Activated gamma-delta T cell (primary cell): Measurements from ENCODE around the gene FGD2.
"Not testable (repeated sequence)": the region's sequence is repeated elsewhere in the genome, so short reads cannot be mapped to it uniquely, and the experiment has no call there.

Source experiments
- DNase-seq: peaks from one replicate; lab custom pipeline; 2025; lab: John Stamatoyannopoulos, UW

FGD2 gene

DNA sequence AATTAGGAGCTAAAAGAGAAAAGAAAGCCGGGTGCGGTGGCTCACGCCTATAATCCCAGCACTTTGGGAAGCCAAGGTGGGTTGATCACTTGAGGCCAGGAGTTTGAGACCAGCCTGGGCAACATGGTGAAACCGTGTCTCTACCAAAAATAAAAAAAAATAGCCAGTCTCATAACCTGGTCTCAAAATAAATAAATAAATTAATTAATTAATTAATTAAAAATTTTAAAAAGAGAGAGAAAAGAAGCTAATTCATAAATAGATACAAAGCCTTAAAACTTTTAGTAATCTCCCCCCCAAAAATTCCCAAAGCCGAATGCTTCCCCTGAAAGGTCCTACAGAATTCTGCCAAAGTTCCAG lies 53.5 kb downstream of the FGD2 start:
- DNase-seq: not testable (repeated sequence)

GRCh38 chr6:37059344-37060194 lies 54.1 kb downstream of the FGD2 start:
- DNase-seq: no peak

- no peak for DNase-seq
These were observed 54.7 kb downstream of the FGD2 start for GRCh38 chr6:37060195-37060559.

GRCh38 chr6:37061157-37061804 lies 55.8 kb downstream of the FGD2 start:
- no peak for DNase-seq

GRCh38 chr6:37062424-37062823 lies 57.0 kb downstream of the FGD2 start:
- no peak for DNase-seq

DNA sequence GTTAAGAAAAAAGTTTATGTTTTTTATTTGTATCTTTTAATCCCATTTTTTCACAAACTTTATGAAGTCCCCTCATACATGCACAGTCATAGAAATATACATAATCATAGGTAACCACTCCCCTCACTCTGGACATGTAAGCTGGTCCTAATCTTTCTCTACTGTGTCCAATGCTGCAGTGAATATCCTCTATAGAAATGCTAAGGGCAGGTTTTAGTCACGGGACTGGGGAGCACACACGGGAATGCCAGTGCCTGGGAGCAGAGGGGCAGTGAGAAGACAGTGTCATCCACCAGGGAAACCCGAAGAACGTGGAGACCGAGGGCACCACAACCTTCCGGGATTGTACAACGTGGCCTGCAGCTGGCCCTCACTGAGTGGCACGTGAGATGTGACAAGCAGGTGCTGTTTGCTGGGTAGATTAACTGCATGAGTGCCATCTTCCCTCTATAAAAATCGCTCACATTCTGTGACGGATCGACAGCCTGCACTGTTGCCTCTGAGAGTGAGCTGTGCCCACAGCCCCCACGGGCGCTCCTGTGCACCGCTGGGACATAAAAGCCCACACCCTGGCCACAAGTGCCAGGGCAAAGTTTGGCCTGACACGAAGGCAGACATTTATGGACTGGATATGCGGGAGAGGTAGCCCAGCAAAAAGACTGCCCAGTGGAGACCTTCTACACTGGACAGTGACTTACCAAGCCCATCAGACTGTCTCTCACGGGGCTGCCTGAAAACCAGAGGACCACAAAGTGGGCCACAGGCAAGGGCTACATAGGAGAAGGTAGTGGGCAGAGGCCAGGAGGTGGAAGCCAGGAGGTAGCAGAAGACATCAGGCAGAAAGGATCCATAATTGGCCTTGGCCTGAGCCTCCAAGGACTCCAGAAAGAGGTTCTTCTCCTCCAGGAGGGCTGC lies 63.2 kb downstream of the FGD2 start:
- DNase-seq: no peak

DNA sequence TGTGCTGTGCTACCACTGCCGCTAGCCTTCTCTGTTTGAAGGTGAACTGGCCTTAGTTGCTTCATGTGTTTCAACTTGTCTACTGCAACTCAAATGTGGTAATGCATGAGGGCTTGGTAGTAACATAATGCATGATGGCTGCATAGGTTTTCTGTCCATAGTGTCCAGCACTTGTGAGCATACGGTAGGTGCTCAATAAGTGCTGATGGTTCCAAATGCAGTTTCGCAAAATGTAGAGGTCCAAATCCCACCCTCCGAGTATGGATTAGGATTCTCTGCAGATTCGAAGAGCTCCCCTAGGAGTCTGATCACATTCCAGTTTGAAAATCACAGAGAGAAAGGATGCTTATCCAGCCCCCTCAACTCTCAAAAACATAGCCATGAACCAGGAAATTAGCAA lies 64.2 kb downstream of the FGD2 start:
- DNase-seq: no peak

DNA sequence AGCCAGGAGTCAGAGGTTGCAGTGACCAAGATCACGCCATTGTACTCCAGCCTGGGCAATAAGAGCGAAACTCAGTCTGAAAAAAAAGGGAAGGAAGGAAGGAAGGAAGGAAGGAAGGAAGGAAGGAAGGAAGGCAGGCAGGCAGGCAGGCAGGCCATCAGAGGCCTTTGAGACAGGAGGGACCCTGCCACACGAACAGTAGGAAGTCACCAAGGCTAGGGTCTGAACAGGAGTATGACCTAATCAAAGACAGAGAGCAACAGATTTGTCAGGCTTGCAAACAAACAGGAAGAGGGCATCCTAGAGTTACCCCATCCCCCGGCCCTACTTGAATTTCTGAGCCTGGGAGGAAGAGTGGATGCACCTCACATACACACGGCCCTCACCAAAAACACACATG lies 67.1 kb downstream of the FGD2 start:
- DNase-seq: no peak

DNA sequence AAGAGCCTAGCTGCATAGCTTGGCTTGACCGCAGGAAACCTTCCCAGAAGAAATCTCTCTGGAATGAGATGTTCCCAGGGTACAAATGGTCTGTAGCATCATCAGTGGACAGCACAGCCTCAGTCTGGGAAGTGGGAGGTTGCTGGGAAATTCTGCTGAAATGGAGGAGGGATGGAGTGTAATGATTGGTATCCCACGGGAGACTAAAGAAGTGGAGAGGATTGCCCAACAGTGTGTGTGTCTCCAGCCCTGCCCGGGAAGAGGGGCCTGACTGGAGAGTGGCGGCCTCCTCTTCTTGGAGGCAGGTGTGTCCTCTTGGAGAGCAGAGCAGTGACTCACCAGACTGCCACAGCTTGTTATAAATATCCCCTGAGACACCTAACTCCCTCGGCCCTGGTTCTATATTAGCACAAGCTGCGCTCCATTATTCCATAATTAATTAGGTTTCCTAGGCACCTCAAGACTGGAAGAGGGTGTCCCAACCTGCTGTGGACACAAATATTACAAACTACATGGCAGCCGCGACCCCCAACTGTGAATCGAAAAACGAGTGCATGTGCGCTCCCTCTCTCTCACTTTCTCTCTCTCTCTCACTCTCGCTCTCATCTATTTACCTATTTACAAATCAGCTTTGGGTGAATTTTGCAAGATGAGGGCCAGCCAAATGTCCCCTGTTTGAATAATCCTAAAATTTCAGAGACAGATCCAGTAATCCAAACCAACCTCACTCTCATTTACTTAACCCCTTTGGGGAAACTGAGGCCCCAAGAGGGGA lies 68.8 kb downstream of the FGD2 start:
- DNase-seq: no peak

- no peak for DNase-seq
These were observed 71.9 kb downstream of the FGD2 start for GRCh38 chr6:37077191-37077904.

GRCh38 chr6:37077905-37078296 lies 72.4 kb downstream of the FGD2 start:
- DNase-seq: no peak
